WI38 (cell line): ENCODE measurements around the gene ST3GAL5.

Experiments
- H3K4me3 ChIP-seq: 2 replicates; pipeline ENCODE4 v1.5.1; 2011; ENCODE audit warnings: low read depth, mild to moderate bottlenecking, control low read depth, low read length
- CTCF ChIP-seq: IDR thresholded peaks from 2 replicates; pipeline ENCODE4 v1.5.1; 2012; ENCODE audit warnings: low read depth, mild to moderate bottlenecking, control low read depth, low read length

ST3GAL5 gene

GRCh38 chr2:85871494-85872164, 17.2 kb downstream of the ST3GAL5 start:
- no peak for TF ChIP-seq CTCF
- H3K4me3 ChIP-seq, result no peak overlapping the region

GRCh38 chr2:85868822-85869221, 20.0 kb downstream of the ST3GAL5 start:
- no peak for TF ChIP-seq CTCF
- H3K4me3 ChIP-seq, result no peak overlapping the region

- TF ChIP-seq CTCF, result no peak
- no peak overlapping the region for H3K4me3 ChIP-seq
These were observed 21.1 kb downstream of the ST3GAL5 start for GRCh38 chr2:85867556-85868292.

- TF ChIP-seq CTCF, result no peak
- H3K4me3 ChIP-seq, result no peak overlapping the region
These were observed 21.7 kb downstream of the ST3GAL5 start for GRCh38 chr2:85867121-85867520.

- TF ChIP-seq CTCF, result no peak
- H3K4me3 ChIP-seq, result no peak overlapping the region
These were observed 22.6 kb downstream of the ST3GAL5 start for GRCh38 chr2:85866165-85866659.

- H3K4me3 ChIP-seq, result no peak overlapping the region
- no peak for TF ChIP-seq CTCF
These were observed 23.1 kb downstream of the ST3GAL5 start for GRCh38 chr2:85865539-85866164.

- no peak overlapping the region for H3K4me3 ChIP-seq
- no peak for TF ChIP-seq CTCF
These were observed 24.1 kb downstream of the ST3GAL5 start for GRCh38 chr2:85864654-85865053.
